Calu3 (cell line): ENCODE measurements around the gene RFTN2. TPM values are rescaled to one million over a fixed set of nuclear protein-coding genes. Genes with fewer than 3 reads are reported as not detected.

Source experiments
- BruUV-seq: library from RNA; stranded (reverse); fragments of 400-500 nt; replicated peaks from 2 replicates; lab custom pipeline; 2021; lab: Mats Ljungman, UMichigan
- CTCF ChIA-PET: fragments of 300-600 bp; sonication (Branson Sonifier 250); formaldehyde crosslinking; loops from one replicate; lab custom pipeline; 2022; ENCODE audit warnings: antibody characterized with exemption; lab: Charles Lee
- DNase-seq: peaks from one replicate; pipeline ENCODE4 v3.0.0; 2022
- H3K27ac Mint-ChIP-seq: one replicate; pipeline ENCODE4 v1.8.0; 2022; ENCODE audit warnings: mixed read lengths; ENCODE audit not compliant: unreplicated experiment
- H3K27me3 Mint-ChIP-seq: one replicate; pipeline ENCODE4 v1.8.0; 2022; ENCODE audit warnings: mixed read lengths; ENCODE audit not compliant: unreplicated experiment
- H3K36me3 Mint-ChIP-seq: one replicate; pipeline ENCODE4 v1.8.0; 2022; ENCODE audit warnings: mild to moderate bottlenecking, moderate library complexity, mixed read lengths; ENCODE audit not compliant: insufficient read depth, unreplicated experiment
- H3K4me1 Mint-ChIP-seq: one replicate; pipeline ENCODE4 v1.8.0; 2022; ENCODE audit warnings: mild to moderate bottlenecking, low read depth, mixed read lengths; ENCODE audit not compliant: unreplicated experiment
- H3K4me3 Mint-ChIP-seq: one replicate; pipeline ENCODE4 v1.8.0; 2022; ENCODE audit warnings: mild to moderate bottlenecking, low read depth, moderate library complexity, mixed read lengths; ENCODE audit not compliant: unreplicated experiment
- H3K9me3 Mint-ChIP-seq: one replicate; pipeline ENCODE4 v1.8.0; 2022; ENCODE audit warnings: low read depth, mixed read lengths; ENCODE audit not compliant: unreplicated experiment
- CTCF ChIP-seq: fragments of 200-600 bp; IDR thresholded peaks from one replicate; pipeline ENCODE4 v1.8.0; 2022; ENCODE audit warnings: antibody characterized with exemption; ENCODE audit not compliant: unreplicated experiment
- intact Hi-C: fragments of 100-400 bp; cut with micrococcal nuclease; formaldehyde crosslinking; loops from one replicate; pipeline ENCODE4 v1.10.0; 2022; ENCODE audit not compliant: unreplicated experiment
- total RNA-seq: library from RNA; stranded (reverse); gene quantifications from 2 replicates; pipeline ENCODE4 v1.2.3, GENCODE V29; 2022

Gene RFTN2
- total RNA-seq, 1 experiment from 2014 or later, result 0.05 TPM

GRCh38 chr2:197706839-197707207, 31.4 kb upstream of the RFTN2 start:
- intact Hi-C loops, result loop anchor here (1.0 to 5.0 kb wide), 3 partner anchors 70 to 590 kb away; partner anchors contain the start of gene HSPD1
- DNase-seq, result no peak
- H3K27me3 Mint-ChIP-seq, result no peaks in the 10 kb centered on the region
- BruUV-seq, result no TSS peak
- CTCF ChIA-PET, result no interaction called here
- H3K9me3 Mint-ChIP-seq, result no peaks in the 10 kb centered on the region
- peaks cover 32% of the 10 kb centered on the region for H3K36me3 Mint-ChIP-seq
- peak overlapping the region; percentile 89 for H3K4me3 Mint-ChIP-seq
- H3K27ac Mint-ChIP-seq, result peak overlapping the region; percentile 61
- H3K4me1 Mint-ChIP-seq, result peaks cover 27% of the 10 kb centered on the region
- no peak for TF ChIP-seq CTCF

DNA sequence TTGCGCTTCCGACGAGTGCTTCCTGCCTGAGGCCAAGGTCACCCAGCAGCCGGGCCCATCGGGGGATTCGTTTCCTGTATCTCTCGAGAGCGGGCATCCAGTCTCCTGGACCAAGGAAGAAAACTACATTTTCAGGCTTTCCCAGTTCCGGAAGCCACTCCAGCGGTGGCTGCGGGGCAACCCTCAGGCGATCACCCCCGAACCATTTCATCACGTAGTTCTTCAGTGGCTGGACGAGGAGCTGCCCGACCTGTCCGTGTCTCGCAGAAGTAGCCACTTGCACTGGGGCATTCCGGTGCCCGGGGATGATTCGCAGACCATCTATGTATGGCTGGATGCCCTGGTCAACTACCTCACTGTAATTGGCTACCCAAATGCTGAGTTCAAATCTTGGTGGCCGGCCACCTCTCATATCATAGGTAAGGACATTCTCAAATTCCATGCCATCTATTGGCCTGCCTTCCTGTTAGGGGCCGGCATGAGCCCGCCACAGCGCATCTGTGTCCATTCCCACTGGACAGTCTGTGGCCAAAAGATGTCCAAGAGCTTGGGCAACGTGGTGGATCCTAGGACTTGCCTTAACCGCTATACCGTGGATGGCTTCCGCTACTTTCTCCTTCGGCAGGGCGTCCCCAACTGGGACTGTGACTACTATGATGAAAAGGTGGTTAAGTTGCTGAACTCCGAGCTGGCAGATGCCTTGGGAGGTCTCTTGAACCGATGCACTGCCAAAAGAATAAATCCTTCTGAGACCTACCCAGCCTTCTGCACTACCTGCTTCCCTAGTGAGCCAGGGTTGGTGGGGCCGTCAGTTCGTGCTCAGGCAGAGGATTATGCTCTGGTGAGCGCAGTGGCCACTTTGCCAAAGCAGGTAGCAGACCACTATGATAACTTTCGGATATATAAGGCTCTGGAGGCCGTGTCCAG, 30.8 kb upstream of the RFTN2 start:
- BruUV-seq, result no TSS peak
- Mint-ChIP-seq H3K9me3 (no peaks in the 10 kb centered on the region), H3K36me3 (peaks cover 32% of the 10 kb centered on the region), H3K27ac (peak overlapping the region; percentile 30), H3K4me3 (peak overlapping the region; percentile 89), H3K27me3 (no peaks in the 10 kb centered on the region), H3K4me1 (peaks cover 27% of the 10 kb centered on the region)
- intact Hi-C loops, result loop anchor here (5.0 kb wide), 2 partner anchors 209 to 591 kb away; partner anchors contain the start of gene HSPD1
- CTCF ChIA-PET, result no interaction called here
- DNase-seq, result peak; percentile 10
- no peak for TF ChIP-seq CTCF

DNA sequence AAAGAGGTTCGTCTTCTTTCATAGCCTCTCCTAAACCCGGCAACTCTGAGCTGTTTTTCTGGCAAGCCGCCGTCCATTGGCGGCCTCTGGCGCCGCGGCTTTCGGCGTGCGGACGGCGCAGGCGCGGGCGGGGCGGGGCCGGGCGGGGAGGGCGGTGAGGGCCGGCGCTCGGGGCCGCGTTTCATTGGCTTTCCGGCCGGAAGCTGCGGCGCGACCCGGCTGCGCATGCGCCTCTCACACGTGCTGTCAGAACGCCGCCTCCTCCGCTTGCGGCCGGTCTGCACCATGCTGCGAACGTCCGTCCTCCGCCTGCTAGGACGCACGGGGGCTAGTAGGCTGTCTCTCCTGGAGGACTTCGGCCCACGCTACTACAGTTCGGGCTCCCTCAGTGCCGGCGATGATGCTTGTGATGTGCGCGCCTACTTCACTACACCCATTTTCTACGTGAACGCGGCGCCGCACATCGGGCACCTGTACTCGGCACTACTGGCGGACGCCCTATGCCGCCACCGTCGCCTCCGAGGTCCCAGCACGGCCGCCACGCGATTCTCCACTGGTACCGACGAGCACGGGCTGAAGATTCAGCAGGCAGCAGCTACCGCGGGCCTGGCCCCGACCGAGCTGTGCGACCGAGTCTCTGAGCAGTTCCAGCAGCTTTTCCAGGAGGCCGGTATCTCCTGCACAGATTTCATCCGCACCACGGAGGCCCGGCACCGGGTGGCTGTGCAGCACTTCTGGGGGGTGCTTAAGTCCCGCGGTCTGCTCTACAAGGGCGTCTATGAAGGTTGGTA, 29.9 kb upstream of the RFTN2 start, which contains the start of gene MARS2:
Gene MARS2, plus strand, starts transcription at position 249 of the 791 bp plus-strand sequence. Its CDS starts 37 bp downstream, at position 286.
- Mint-ChIP-seq H3K4me3 (peak within 1 kb of the TSS; percentile 89), H3K4me1 (peaks cover 27% of the 10 kb centered on the region), H3K27ac (peak within 1 kb of the TSS; percentile 80), H3K9me3 (no peaks in the 10 kb centered on the region), H3K27me3 (no peaks in the 10 kb centered on the region), H3K36me3 (peaks cover 32% of the 10 kb centered on the region)
- no peak for TF ChIP-seq CTCF
- intact Hi-C loops, result loop anchor here (5.0 kb wide), 2 partner anchors 208 to 592 kb away; partner anchors contain the start of gene HSPD1
- BruUV-seq, result TSS peak; percentile 37
- CTCF ChIA-PET, result interaction anchor here (0.9 kb wide), 1 partner anchor 205 kb away, joined by 3 read pairs; the partner anchor contains the start of genes HSPD1 and HSPE1
- DNase-seq, result peak; percentile 92
